Mesangial cell (primary cell): ENCODE results near the gene ANKRD44. TPM values are rescaled to one million over a fixed set of nuclear protein-coding genes. Genes with fewer than 3 reads are reported as not detected.

Experiments
- total RNA-seq: library from RNA; depleted of rRNA; stranded (reverse); fragments of >200 nt; gene quantifications from 2 replicates; pipeline ENCODE4 v1.2.3, GENCODE V29; 2015

The ANKRD44 gene
- 2.9 and 6.5 TPM in 2 replicates for total RNA-seq

DNA sequence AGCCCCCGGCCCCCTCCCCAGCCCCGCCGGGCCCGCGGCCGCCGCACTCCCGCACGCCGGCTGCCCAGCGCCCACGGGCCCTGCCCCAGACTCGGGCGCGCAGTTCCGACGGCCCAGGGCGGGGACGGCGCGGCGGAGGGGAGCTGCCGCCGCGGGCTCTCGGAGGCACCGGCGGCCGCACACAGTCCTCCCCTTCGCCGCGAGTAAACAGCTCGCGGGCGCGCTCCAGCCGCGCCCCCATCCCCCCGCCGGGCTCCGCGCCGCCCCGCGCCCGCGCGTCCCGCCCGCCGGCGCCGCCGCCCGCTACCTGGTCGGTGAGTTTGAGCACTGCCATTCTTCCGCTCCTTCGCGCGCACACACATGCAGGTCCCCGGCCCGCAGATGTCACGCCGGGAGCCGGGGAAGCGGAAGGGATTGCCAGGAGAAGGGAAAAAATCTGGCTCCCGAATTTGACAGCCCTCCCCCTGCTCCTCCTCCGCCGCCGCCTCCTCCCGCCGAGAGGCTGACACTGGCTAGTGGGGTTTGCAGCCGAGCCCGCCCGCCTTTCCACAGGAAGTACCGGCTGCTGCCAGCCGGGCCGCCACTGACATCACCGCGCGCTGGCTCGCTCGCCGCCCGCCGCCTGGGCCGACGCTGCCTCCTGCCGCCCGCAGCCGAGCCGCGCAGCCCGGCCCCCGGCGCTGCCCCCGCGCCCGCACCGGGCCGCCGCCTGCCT, at the start of gene ANKRD44:
Gene ANKRD44 (minus strand): TSS at position 510 of the 715 bp plus-strand sequence. CDS start 176 bp downstream, at position 334.

Other genes with a start within 250 kb of the ANKRD44 start
- gene SF3B1, start 124.2 kb upstream of the ANKRD44 start, total RNA-seq: 86.5 and 91.9 TPM in 2 replicates
- 12.3 and 14.7 TPM in 2 replicates for gene COQ10B, start 142.8 kb upstream of the ANKRD44 start, total RNA-seq
- gene HSPD1, start 189.1 kb upstream of the ANKRD44 start, total RNA-seq: 92.3 and 241 TPM in 2 replicates
- 30.3 and 127 TPM in 2 replicates for gene HSPE1, start 189.6 kb upstream of the ANKRD44 start, total RNA-seq
- gene MOB4, start 205.3 kb upstream of the ANKRD44 start, total RNA-seq: 14.6 and 19.7 TPM in 2 replicates